HL-60 (cell line): ENCODE measurements around the gene UCP3.

Source experiments
- DNase-seq, 2 experiments: peaks; one replicate each; pipeline ENCODE4 v3.0.0-alpha.2; 2010 to 2020; ENCODE audit warnings: low read depth in 1 of 2, low spot score in 1 of 2
- H3K27ac ChIP-seq: fragments of 250-450 bp; sonication (Bioruptor Pico); replicated peaks from 2 replicates; pipeline ENCODE4 v1.5.1; 2020; ENCODE audit warnings: mild to moderate bottlenecking, moderate library complexity
- H3K27me3 ChIP-seq: fragments of 250-450 bp; sonication (Bioruptor Pico); 2 replicates; pipeline ENCODE4 v1.5.1; 2021; ENCODE audit warnings: mild to moderate bottlenecking, moderate library complexity; ENCODE audit not compliant: insufficient read depth, poor library complexity, severe bottlenecking
- H3K4me3 ChIP-seq: replicated peaks from 2 replicates; pipeline ENCODE4 v1.5.1; 2011; ENCODE audit warnings: mild to moderate bottlenecking, control low read depth, low read length; ENCODE audit not compliant: insufficient read depth
- CTCF ChIP-seq: IDR thresholded peaks from one replicate; pipeline ENCODE4 v1.5.1; 2011; ENCODE audit warnings: low read length, control low read depth, inconsistent platforms; ENCODE audit not compliant: insufficient read depth
- GABPA ChIP-seq: IDR thresholded peaks from 2 replicates; pipeline ENCODE4 v1.6.1; 2012; ENCODE audit warnings: low read depth
- POLR2AphosphoS5 ChIP-seq: IDR thresholded peaks from 2 replicates; pipeline ENCODE4 v1.6.1; 2012; ENCODE audit warnings: low read depth
- REST ChIP-seq: IDR thresholded peaks from 2 replicates; pipeline ENCODE4 v1.6.1; 2012; ENCODE audit warnings: low read depth; ENCODE audit not compliant: insufficient replicate concordance
- SPI1 ChIP-seq: IDR thresholded peaks from 2 replicates; pipeline ENCODE4 v1.6.1; 2012; ENCODE audit warnings: low read depth, mild to moderate bottlenecking, borderline replicate concordance

The UCP3 gene

GRCh38 chr11:74015919-74016684 lies 7.2 kb upstream of the UCP3 start:
- H3K27ac ChIP-seq: no peak overlapping the region
- TF ChIP-seq GABPA (no peak), REST (no peak), CTCF (no peak), POLR2AphosphoS5 (no peak), SPI1 (no peak)
- H3K27me3 ChIP-seq: no peaks in the 10 kb centered on the region
- no peak overlapping the region for H3K4me3 ChIP-seq
- DNase-seq: no peak

GRCh38 chr11:74014880-74015279 lies 6.0 kb upstream of the UCP3 start:
- peak in 1 of 2 experiments; percentile 32 for DNase-seq
- TF ChIP-seq POLR2AphosphoS5 (0 out of 2 replicates have a peak, but pooled peaks have one; percentile 40), CTCF (no peak), GABPA (no peak)
- Histone ChIP-seq H3K27me3 (no peaks in the 10 kb centered on the region), H3K27ac (no peak overlapping the region), H3K4me3 (no peak overlapping the region)

- no peaks in the 10 kb centered on the region for H3K27me3 ChIP-seq
- TF ChIP-seq GABPA: no peak
- no peak for TF ChIP-seq REST
- TF ChIP-seq POLR2AphosphoS5: no peak
- TF ChIP-seq SPI1: no peak
- no peak for TF ChIP-seq CTCF
- no peak overlapping the region for H3K27ac ChIP-seq
- no peak for DNase-seq
- no peak overlapping the region for H3K4me3 ChIP-seq
These were observed 4.3 kb upstream of the UCP3 start for GRCh38 chr11:74013141-74013540.
